Esophagus squamous epithelium (tissue), 4 donors: ENCODE measurements around the gene PHOX2A.

Experiments
- CTCF ChIP-seq, 6 experiments: fragments of 450-650 bp in 4 of 6; fragments of 200-600 bp in 2 of 6; sonication (generic) in 2 of 6; IDR thresholded peaks; one replicate each; pipeline ENCODE4 v1.5.1; 2016 to 2019; ENCODE audit warnings: antibody characterized with exemption in 6 of 6, mild to moderate bottlenecking in 4 of 6, moderate library complexity in 4 of 6
- POLR2A ChIP-seq, 4 donors: fragments of 450-650 bp; IDR thresholded peaks; one replicate each; pipeline ENCODE4 v1.6.1; 2017; ENCODE audit warnings: antibody characterized with exemption in 4 of 4, mild to moderate bottlenecking in 4 of 4, moderate library complexity in 3 of 4

DNA sequence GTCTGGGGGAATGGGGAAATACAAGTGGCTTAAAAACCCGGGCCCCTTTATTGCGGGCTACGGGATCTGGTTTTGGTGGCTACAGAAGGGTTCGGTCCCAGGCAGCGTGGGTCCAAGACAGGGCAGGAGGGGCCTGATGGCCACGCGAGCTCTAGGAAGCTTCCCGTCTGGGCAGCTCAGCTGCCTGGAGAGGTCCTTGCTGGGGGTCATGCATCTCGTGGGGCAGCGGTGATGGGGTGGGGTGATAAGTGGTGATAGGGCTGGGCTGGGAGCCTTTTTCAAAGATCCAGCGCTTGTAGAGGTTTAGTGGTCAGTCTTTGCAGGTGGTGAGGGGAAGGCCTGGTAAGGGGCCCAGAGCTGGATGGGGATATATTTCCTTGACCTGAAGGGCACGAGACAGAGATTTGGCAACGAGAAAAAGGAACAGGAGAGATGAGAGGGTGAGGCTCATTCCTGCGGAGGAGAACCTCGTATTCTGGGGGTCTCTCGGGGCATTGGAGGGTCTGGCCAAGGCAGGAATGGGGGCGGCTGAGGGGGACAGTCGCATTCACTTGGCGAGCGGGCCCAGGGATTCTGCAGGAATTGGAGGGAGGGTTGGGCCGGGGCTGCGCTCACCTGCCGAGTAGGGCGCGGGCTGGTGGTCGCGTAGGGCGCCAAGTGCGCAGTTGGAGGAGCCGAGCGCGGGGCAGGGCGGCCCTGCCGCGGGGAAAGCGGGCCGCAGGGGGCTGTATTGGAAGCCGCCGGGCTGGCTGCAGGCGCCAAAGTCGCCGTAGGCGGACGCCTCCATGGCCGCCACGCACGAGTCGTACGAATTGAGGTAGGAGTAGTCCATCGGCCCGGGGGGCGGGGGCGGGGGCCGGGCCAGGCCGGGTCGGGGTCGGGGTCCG lies 560 bp downstream of the PHOX2A start:
- TF ChIP-seq CTCF (IDR thresholded peaks at IDR 0.05) (no peak), POLR2A (IDR thresholded peaks at IDR 0.05) (no peak)
